ENCODE data around the gene TUBB2B. TPM values are rescaled to one million over a fixed set of nuclear protein-coding genes. Genes with fewer than 3 reads are reported as not detected.

Gene TUBB2B
- total and polyA plus RNA-seq, 9 of the 15 experiments (the other 6 are each of a cell fraction or from before 2014, with no cell fraction given) = 0.11 to 9.7 (median 4.6) TPM

DNA sequence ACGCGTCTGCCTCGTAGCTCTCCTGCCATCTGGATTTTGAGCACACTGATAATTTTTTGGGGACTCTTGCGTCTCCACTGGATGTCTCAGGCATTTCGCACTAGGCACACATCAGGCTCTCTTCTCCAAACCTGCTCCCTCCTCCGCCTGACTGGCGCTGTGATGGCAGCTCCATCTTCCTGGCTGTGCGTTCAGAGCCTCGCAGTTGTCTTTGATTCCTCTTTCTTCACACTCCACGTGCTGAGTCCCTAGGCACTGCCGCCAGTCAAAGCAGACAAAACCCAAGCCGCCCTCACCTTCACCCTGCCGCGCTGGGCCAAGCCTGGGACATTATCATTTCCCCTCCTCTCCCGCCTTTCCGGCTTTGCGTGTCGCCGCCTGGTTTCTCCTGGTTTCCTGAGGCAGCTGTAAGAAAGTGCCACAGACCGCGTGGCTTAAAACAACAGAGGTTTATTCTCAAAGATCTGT, 32.1 kb upstream of the TUBB2B start (continued):
- TF ChIP-seq LEF1 (IDR thresholded peaks at IDR 0.05) (no peak), ESRRB (CRISPR knock-in tag; IDR thresholded peaks at IDR 0.05; ENCODE audit: borderline replicate concordance) (no peak), DNMT1 (IDR thresholded peaks at IDR 0.05) (no peak), GTF2E2 (tag; IDR thresholded peaks at IDR 0.05) (no peak), ZEB2 (IDR thresholded peaks at IDR 0.05) (no peak)
- TF ChIP-seq, protein P1, sequence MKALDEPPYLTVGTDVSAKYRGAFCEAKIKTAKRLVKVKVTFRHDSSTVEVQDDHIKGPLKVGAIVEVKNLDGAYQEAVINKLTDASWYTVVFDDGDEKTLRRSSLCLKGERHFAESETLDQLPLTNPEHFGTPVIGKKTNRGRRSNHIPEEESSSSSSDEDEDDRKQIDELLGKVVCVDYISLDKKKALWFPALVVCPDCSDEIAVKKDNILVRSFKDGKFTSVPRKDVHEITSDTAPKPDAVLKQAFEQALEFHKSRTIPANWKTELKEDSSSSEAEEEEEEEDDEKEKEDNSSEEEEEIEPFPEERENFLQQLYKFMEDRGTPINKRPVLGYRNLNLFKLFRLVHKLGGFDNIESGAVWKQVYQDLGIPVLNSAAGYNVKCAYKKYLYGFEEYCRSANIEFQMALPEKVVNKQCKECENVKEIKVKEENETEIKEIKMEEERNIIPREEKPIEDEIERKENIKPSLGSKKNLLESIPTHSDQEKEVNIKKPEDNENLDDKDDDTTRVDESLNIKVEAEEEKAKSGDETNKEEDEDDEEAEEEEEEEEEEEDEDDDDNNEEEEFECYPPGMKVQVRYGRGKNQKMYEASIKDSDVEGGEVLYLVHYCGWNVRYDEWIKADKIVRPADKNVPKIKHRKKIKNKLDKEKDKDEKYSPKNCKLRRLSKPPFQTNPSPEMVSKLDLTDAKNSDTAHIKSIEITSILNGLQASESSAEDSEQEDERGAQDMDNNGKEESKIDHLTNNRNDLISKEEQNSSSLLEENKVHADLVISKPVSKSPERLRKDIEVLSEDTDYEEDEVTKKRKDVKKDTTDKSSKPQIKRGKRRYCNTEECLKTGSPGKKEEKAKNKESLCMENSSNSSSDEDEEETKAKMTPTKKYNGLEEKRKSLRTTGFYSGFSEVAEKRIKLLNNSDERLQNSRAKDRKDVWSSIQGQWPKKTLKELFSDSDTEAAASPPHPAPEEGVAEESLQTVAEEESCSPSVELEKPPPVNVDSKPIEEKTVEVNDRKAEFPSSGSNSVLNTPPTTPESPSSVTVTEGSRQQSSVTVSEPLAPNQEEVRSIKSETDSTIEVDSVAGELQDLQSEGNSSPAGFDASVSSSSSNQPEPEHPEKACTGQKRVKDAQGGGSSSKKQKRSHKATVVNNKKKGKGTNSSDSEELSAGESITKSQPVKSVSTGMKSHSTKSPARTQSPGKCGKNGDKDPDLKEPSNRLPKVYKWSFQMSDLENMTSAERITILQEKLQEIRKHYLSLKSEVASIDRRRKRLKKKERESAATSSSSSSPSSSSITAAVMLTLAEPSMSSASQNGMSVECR (CRISPR knock-in tag; IDR thresholded peaks at IDR 0.05) = no peak
- TF ChIP-seq, protein P2, sequence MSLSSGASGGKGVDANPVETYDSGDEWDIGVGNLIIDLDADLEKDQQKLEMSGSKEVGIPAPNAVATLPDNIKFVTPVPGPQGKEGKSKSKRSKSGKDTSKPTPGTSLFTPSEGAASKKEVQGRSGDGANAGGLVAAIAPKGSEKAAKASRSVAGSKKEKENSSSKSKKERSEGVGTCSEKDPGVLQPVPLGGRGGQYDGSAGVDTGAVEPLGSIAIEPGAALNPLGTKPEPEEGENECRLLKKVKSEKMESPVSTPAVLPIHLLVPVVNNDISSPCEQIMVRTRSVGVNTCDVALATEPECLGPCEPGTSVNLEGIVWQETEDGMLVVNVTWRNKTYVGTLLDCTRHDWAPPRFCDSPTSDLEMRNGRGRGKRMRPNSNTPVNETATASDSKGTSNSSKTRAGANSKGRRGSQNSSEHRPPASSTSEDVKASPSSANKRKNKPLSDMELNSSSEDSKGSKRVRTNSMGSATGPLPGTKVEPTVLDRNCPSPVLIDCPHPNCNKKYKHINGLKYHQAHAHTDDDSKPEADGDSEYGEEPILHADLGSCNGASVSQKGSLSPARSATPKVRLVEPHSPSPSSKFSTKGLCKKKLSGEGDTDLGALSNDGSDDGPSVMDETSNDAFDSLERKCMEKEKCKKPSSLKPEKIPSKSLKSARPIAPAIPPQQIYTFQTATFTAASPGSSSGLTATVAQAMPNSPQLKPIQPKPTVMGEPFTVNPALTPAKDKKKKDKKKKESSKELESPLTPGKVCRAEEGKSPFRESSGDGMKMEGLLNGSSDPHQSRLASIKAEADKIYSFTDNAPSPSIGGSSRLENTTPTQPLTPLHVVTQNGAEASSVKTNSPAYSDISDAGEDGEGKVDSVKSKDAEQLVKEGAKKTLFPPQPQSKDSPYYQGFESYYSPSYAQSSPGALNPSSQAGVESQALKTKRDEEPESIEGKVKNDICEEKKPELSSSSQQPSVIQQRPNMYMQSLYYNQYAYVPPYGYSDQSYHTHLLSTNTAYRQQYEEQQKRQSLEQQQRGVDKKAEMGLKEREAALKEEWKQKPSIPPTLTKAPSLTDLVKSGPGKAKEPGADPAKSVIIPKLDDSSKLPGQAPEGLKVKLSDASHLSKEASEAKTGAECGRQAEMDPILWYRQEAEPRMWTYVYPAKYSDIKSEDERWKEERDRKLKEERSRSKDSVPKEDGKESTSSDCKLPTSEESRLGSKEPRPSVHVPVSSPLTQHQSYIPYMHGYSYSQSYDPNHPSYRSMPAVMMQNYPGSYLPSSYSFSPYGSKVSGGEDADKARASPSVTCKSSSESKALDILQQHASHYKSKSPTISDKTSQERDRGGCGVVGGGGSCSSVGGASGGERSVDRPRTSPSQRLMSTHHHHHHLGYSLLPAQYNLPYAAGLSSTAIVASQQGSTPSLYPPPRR (CRISPR knock-in tag; IDR thresholded peaks at IDR 0.05; ENCODE audit: borderline replicate concordance) = no peak
